Effector memory CD4-positive, alpha-beta T cell (primary cell): ENCODE measurements around the gene ADGRB3.

ENCODE experiments used
- DNase-seq, 3 donors: peaks; one replicate each; pipeline ENCODE4 v3.0.0-alpha.2; 2020
- H3K27ac ChIP-seq: 2 replicates; pipeline ENCODE4 v1.7.0; 2013; ENCODE audit warnings: mild to moderate bottlenecking, low read length, moderate library complexity; ENCODE audit not compliant: insufficient read depth, poor library complexity, severe bottlenecking
- H3K27me3 ChIP-seq: replicated peaks from 2 replicates; pipeline ENCODE4 v1.7.0; 2013; ENCODE audit warnings: mild to moderate bottlenecking, low read length; ENCODE audit not compliant: insufficient read depth, control insufficient read depth, poor library complexity, severe bottlenecking
- H3K36me3 ChIP-seq: 2 replicates; pipeline ENCODE4 v1.7.0; 2013; ENCODE audit warnings: mild to moderate bottlenecking, low read length, moderate library complexity; ENCODE audit not compliant: control insufficient read depth, insufficient read depth
- H3K4me1 ChIP-seq: 2 replicates; pipeline ENCODE4 v1.7.0; 2013; ENCODE audit warnings: low read length, mild to moderate bottlenecking; ENCODE audit not compliant: control insufficient read depth, insufficient read depth, poor library complexity, severe bottlenecking
- H3K4me3 ChIP-seq: 2 replicates; pipeline ENCODE4 v1.7.0; 2013; ENCODE audit warnings: low read length, low read depth, mild to moderate bottlenecking; ENCODE audit not compliant: insufficient read depth, poor library complexity, severe bottlenecking
- H3K9me3 ChIP-seq: 2 replicates; pipeline ENCODE4 v1.7.0; 2013; ENCODE audit warnings: mild to moderate bottlenecking, low read length, moderate library complexity; ENCODE audit not compliant: control insufficient read depth

The ADGRB3 gene

DNA sequence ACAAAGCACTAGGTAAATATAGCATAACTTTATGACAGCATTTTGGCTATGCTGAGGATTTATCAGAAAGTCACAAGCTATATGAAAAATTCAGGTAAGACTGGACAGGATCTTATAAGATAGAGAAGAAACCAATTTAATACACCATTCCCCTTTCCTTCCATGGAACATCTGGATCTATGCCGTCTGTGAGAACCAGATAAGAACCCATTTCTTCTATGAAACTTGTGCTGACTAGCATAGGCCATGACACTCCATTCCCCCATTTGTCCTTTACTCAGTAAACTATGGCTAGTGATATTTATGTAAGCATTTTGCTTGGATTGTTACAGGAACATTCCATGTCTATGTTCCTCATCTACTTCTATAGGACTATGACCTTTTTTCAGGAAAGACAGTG, 437.7 kb downstream of the ADGRB3 start:
- H3K27me3 ChIP-seq: no peaks in the 10 kb centered on the region
- H3K4me3 ChIP-seq: no peak overlapping the region
- H3K36me3 ChIP-seq: no peaks in the 10 kb centered on the region
- no peak overlapping the region for H3K27ac ChIP-seq
- DNase-seq: no peak
- no peaks in the 10 kb centered on the region for H3K4me1 ChIP-seq
- H3K9me3 ChIP-seq: no peaks in the 10 kb centered on the region

- Histone ChIP-seq H3K4me3 (no peak overlapping the region), H3K9me3 (no peaks in the 10 kb centered on the region), H3K4me1 (no peaks in the 10 kb centered on the region), H3K36me3 (no peaks in the 10 kb centered on the region), H3K27me3 (no peaks in the 10 kb centered on the region), H3K27ac (no peak overlapping the region)
- DNase-seq: no peak
Measured at GRCh38 chr6:69084746-69085335, 449.8 kb downstream of the ADGRB3 start.

- Histone ChIP-seq H3K4me3 (no peak overlapping the region), H3K4me1 (no peaks in the 10 kb centered on the region), H3K27ac (no peak overlapping the region), H3K36me3 (no peaks in the 10 kb centered on the region), H3K9me3 (no peaks in the 10 kb centered on the region), H3K27me3 (no peaks in the 10 kb centered on the region)
- no peak for DNase-seq
Measured at GRCh38 chr6:69086689-69087088, 451.6 kb downstream of the ADGRB3 start.

GRCh38 chr6:69089539-69089938, 454.5 kb downstream of the ADGRB3 start:
- no peaks in the 10 kb centered on the region for H3K27me3 ChIP-seq
- H3K36me3 ChIP-seq: no peaks in the 10 kb centered on the region
- H3K9me3 ChIP-seq: no peaks in the 10 kb centered on the region
- H3K27ac ChIP-seq: no peak overlapping the region
- H3K4me1 ChIP-seq: no peaks in the 10 kb centered on the region
- DNase-seq: no peak
- no peak overlapping the region for H3K4me3 ChIP-seq

GRCh38 chr6:69090132-69090531, 455.1 kb downstream of the ADGRB3 start:
- H3K27me3 ChIP-seq: no peaks in the 10 kb centered on the region
- H3K4me1 ChIP-seq: no peaks in the 10 kb centered on the region
- no peaks in the 10 kb centered on the region for H3K9me3 ChIP-seq
- no peaks in the 10 kb centered on the region for H3K36me3 ChIP-seq
- no peak for DNase-seq
- H3K4me3 ChIP-seq: no peak overlapping the region
- H3K27ac ChIP-seq: no peak overlapping the region

DNA sequence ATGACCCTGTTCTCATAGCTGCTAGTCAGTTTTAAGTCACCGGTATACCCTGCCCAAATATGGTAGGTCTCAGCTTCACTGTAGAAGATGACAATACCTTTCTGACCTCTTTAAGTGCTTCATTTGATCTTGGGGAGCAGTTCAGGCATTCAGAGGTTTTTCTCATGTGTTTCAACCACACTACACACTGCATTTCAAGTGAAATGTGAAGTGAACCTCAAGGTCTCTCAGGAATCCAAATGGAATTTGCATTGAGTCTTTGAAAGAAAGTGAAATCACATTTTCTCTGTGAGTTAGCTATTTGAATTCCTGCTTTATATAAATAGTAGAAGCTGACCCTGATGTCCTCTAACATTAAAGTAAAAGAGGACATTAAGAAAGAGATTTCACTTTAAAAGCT, 461.6 kb downstream of the ADGRB3 start:
- Histone ChIP-seq H3K4me3 (no peak overlapping the region), H3K27me3 (no peaks in the 10 kb centered on the region), H3K4me1 (no peaks in the 10 kb centered on the region), H3K9me3 (no peaks in the 10 kb centered on the region), H3K27ac (no peak overlapping the region), H3K36me3 (no peaks in the 10 kb centered on the region)
- DNase-seq: no peak

GRCh38 chr6:69097948-69098347, 462.9 kb downstream of the ADGRB3 start:
- no peaks in the 10 kb centered on the region for H3K9me3 ChIP-seq
- H3K27me3 ChIP-seq: no peaks in the 10 kb centered on the region
- H3K4me1 ChIP-seq: no peaks in the 10 kb centered on the region
- no peak overlapping the region for H3K27ac ChIP-seq
- H3K36me3 ChIP-seq: no peaks in the 10 kb centered on the region
- no peak overlapping the region for H3K4me3 ChIP-seq
- no peak for DNase-seq

- Histone ChIP-seq H3K36me3 (no peaks in the 10 kb centered on the region), H3K27ac (no peak overlapping the region), H3K4me3 (no peak overlapping the region), H3K4me1 (no peaks in the 10 kb centered on the region), H3K27me3 (no peaks in the 10 kb centered on the region), H3K9me3 (no peaks in the 10 kb centered on the region)
- no peak for DNase-seq
Measured at GRCh38 chr6:69098910-69099309, 463.8 kb downstream of the ADGRB3 start.

GRCh38 chr6:69100772-69101171, 465.7 kb downstream of the ADGRB3 start:
- DNase-seq: no peak
- no peaks in the 10 kb centered on the region for H3K27me3 ChIP-seq
- H3K36me3 ChIP-seq: no peaks in the 10 kb centered on the region
- H3K27ac ChIP-seq: no peak overlapping the region
- H3K4me3 ChIP-seq: no peak overlapping the region
- H3K9me3 ChIP-seq: no peaks in the 10 kb centered on the region
- H3K4me1 ChIP-seq: no peaks in the 10 kb centered on the region

DNA sequence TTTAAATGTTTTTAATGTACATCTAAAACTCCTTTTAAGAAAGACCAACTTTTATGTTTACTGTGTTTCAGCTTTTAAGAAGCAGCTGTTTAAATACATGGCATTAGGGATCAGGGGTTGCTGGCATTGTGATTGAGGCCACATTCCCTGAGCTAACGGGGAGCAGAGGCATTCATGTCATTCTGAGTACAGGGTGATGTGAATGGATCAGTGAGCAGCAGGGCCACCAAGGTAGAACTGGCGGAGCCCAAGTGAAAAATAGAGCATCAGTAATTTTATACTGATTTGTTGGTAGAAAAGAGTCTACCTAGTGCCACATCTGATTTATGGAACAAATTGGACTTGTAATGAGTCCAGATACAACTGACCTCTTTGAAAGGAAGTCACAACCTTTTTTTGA, 467.3 kb downstream of the ADGRB3 start:
- H3K27ac ChIP-seq: no peak overlapping the region
- no peak overlapping the region for H3K4me3 ChIP-seq
- H3K27me3 ChIP-seq: no peaks in the 10 kb centered on the region
- H3K36me3 ChIP-seq: no peaks in the 10 kb centered on the region
- no peaks in the 10 kb centered on the region for H3K4me1 ChIP-seq
- H3K9me3 ChIP-seq: no peaks in the 10 kb centered on the region
- no peak for DNase-seq
